ENCODE measurements around the gene TBXAS1. TPM values are rescaled to one million over a fixed set of nuclear protein-coding genes. Genes with fewer than 3 reads are reported as not detected.

Gene TBXAS1
- total and polyA plus RNA-seq, 2 donors (not counting 3 experiments of a cell fraction or from before 2014, with no cell fraction given): 2.1 to 4.3 TPM

DNA sequence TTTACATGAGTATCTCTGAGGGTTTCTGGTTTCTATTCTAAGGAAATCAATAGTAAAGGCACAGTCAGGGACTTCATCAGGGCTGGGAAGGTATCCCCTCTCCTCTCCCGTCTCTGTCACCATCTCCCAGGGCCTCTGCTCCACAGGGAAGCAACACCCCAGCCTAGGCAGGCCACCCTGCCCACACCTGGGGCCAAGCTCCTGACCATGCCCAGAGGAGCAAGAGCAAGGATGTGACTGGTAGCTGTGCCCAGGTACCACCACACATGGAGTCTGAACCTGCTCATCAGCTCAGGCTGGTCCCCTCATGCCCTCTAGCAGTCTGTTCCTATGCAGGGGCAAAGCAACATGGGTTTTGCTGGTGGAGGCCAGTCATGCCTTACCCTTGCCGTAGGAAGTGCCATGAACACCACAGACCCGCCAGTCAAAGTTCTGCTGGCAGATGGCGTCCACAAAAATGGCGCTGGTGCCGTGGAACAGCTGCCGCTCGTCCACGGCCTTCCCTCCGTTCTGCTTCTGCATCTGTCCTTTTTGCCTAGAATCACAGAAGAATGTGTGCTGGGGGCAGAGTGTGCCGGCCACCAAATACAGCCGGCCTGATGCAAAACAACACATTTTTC lies 196.9 kb downstream of the TBXAS1 start:
- FAIRE-seq (no peak), DNase-seq (ENCODE audit: low read depth, low spot score) (no peak)
- dilution Hi-C loops (cut with MboI; ENCODE audit: extremely low pct_ligation_motif_present, low sequenced_read_pairs): no loop called here
- Histone ChIP-seq H4K20me1 (replicated peaks; ENCODE audit: control insufficient read depth, extremely low read depth, insufficient read depth, low read length) (no peaks in the 10 kb centered on the region), H2AFZ (ENCODE audit: low read depth, low read length) (no peak overlapping the region), H3K9me1 (replicated peaks; ENCODE audit: control insufficient read depth, extremely low read depth, insufficient read depth, low read length) (no peaks in the 10 kb centered on the region), H3K36me3 (ENCODE audit: control insufficient read depth in 2 of 2, extremely low read depth in 1 of 2, insufficient read depth in 2 of 2, low read length in 2 of 2) (peaks cover 17 to 26% of the 10 kb centered on the region in 2 experiments), H3K4me1 (ENCODE audit: control insufficient read depth, extremely low read depth, insufficient read depth, low read length) (peaks cover 8% of the 10 kb centered on the region), H3K4me2 (ENCODE audit: insufficient read depth, low read length) (no peak overlapping the region), H3K9ac (replicated peaks; ENCODE audit: extremely low read depth, insufficient read depth, low read length) (no peak overlapping the region), H3K27me3 (ENCODE audit: control insufficient read depth in 2 of 2, insufficient read depth in 2 of 2, low read length in 2 of 2) (no peaks in the 10 kb centered on the region), H3K79me2 (ENCODE audit: control insufficient read depth, insufficient read depth, low read length) (no peaks in the 10 kb centered on the region), H3K27ac (ENCODE audit: insufficient read depth, low read depth, low read length) (no peak overlapping the region), H3K9me3 (replicated peaks; ENCODE audit: control insufficient read depth, insufficient read depth, low read length) (no peaks in the 10 kb centered on the region), H3K4me3 (replicated peaks in 1 of 3; ENCODE audit: insufficient read depth in 1 of 3, low read depth in 1 of 3, low read length in 3 of 3) (no peak overlapping the region)
- TF ChIP-seq MAX (IDR thresholded peaks at IDR 0.05; ENCODE audit: insufficient read depth, insufficient read length) (no peak), POLR2AphosphoS5 (IDR thresholded peaks at IDR 0.05; ENCODE audit: insufficient read depth, low read depth, low read length) (no peak), JUN (IDR thresholded peaks at IDR 0.05; ENCODE audit: borderline replicate concordance, insufficient read depth, insufficient read length, low read depth) (no peak)
- ChIA-PET POLR2A (no interaction called here), CTCF (interaction anchor here (1.1 kb wide), 1 partner anchor 15 kb away, joined by 3 read pairs; no protein-coding TSS in a partner anchor)
- intact Hi-C loops (cut with micrococcal nuclease): no loop called here
- no TSS peak for BruUV-seq (replicated peaks)

- H3K79me2 ChIP-seq (ENCODE audit: control insufficient read depth, insufficient read depth, low read length): no peaks in the 10 kb centered on the region
- no peaks in the 10 kb centered on the region for H3K9me3 ChIP-seq (replicated peaks; ENCODE audit: control insufficient read depth, insufficient read depth, low read length)
- TF ChIP-seq POLR2A (IDR thresholded peaks at IDR 0.05; ENCODE audit: low read depth, low read length) (no peak), JUN (IDR thresholded peaks at IDR 0.05; ENCODE audit: borderline replicate concordance, insufficient read depth, insufficient read length, low read depth) (no peak), POLR2AphosphoS5 (IDR thresholded peaks at IDR 0.05; ENCODE audit: insufficient read depth, low read depth, low read length) (no peak), EZH2 (IDR thresholded peaks at IDR 0.05; ENCODE audit: borderline replicate concordance, low read depth, low read length, severe bottlenecking) (no peak), MYC (IDR thresholded peaks at IDR 0.05; ENCODE audit: low read depth, low read length) (no peak), GATA2 (IDR thresholded peaks at IDR 0.05; ENCODE audit: insufficient read depth, insufficient read length, low read depth, low read length) (no peak), FOS (IDR thresholded peaks at IDR 0.05; ENCODE audit: borderline replicate concordance, insufficient read depth, low read length) (no peak)
- no peak for FAIRE-seq
- no peaks in the 10 kb centered on the region for H4K20me1 ChIP-seq (replicated peaks; ENCODE audit: control insufficient read depth, extremely low read depth, insufficient read depth, low read length)
- no peaks in the 10 kb centered on the region for H3K9me1 ChIP-seq (replicated peaks; ENCODE audit: control insufficient read depth, extremely low read depth, insufficient read depth, low read length)
- no peak overlapping the region for H3K27ac ChIP-seq (ENCODE audit: insufficient read depth, low read depth, low read length)
- intact Hi-C loops (cut with micrococcal nuclease): no loop called here
- no TSS peak for BruUV-seq (replicated peaks)
- no peak overlapping the region for H3K4me2 ChIP-seq (ENCODE audit: insufficient read depth, low read length)
- H3K4me3 ChIP-seq (replicated peaks in 1 of 3; ENCODE audit: insufficient read depth in 1 of 3, low read depth in 1 of 3, low read length in 3 of 3): no peak overlapping the region
- no peak overlapping the region for H2AFZ ChIP-seq (ENCODE audit: low read depth, low read length)
- H3K9ac ChIP-seq (replicated peaks; ENCODE audit: extremely low read depth, insufficient read depth, low read length): no peak overlapping the region
- no peak for DNase-seq (ENCODE audit: low read depth, low spot score)
- dilution Hi-C loops (cut with MboI; ENCODE audit: extremely low pct_ligation_motif_present, low sequenced_read_pairs): no loop called here
- H3K4me1 ChIP-seq (ENCODE audit: control insufficient read depth, extremely low read depth, insufficient read depth, low read length): peaks cover 8% of the 10 kb centered on the region
- CTCF ChIA-PET: no interaction called here
- no peaks in the 10 kb centered on the region for H3K27me3 ChIP-seq (ENCODE audit: control insufficient read depth in 2 of 2, insufficient read depth in 2 of 2, low read length in 2 of 2)
- H3K36me3 ChIP-seq (ENCODE audit: control insufficient read depth in 2 of 2, extremely low read depth in 1 of 2, insufficient read depth in 2 of 2, low read length in 2 of 2): peaks cover 17 to 26% of the 10 kb centered on the region in 2 experiments
- POLR2A ChIA-PET: interaction anchor here (0.6 kb wide), 1 partner anchor 16 kb away, joined by 3 read pairs; no protein-coding TSS in a partner anchor
Measured at GRCh38 chr7:140026935-140027334, 197.9 kb downstream of the TBXAS1 start.
